Frontal cortex (tissue), 4 donors: ENCODE results near the gene USP46. TPM values are rescaled to one million over a fixed set of nuclear protein-coding genes. Genes with fewer than 3 reads are reported as not detected.
A peak's percentile ranks its signal among the peaks of the same experiment; 100 is the strongest.

ENCODE experiments used
- DNase-seq, 2 donors: peaks; one replicate each; pipeline ENCODE4 v3.0.0; 2012; ENCODE audit warnings: low spot score in 2 of 2
- FAIRE-seq: peaks from 2 replicates; lab custom pipeline; 2012; peaks lifted over from hg19 to GRCh38; lab: Jason Lieb, UNC
- total RNA-seq: library from RNA; depleted of rRNA; stranded (reverse); fragments of >200 nt; gene quantifications from one replicate; pipeline ENCODE4 v1.2.3, GENCODE V29; 2014
- donor health status: control.
- donor health status: control.
- donor health status: control.

The USP46 gene
- total RNA-seq, 1 donor from 2014 or later, result 56.7 TPM

GRCh38 chr4:52545099-52546069, 113.7 kb downstream of the USP46 start:
- FAIRE-seq, result no peak
- peak; percentile 45 to 55 for DNase-seq

Other genes starting within 250 kb of the USP46 start
- gene ERVMER34-1, start 92.1 kb upstream of the USP46 start, total RNA-seq, result 0.41 TPM
- 19.2 TPM for gene RASL11B, start 203.0 kb upstream of the USP46 start, total RNA-seq